Stimulated activated CD4-positive, alpha-beta T cell treated with anti-CD3 and anti-CD28 coated beads, Interleukin-12 subunit alpha, Interleukin-12 subunit beta, amount 100 ng/mL, for 48 hours (primary cell): ENCODE data around the gene C18orf32.
"Not testable (repeated sequence)": the region's sequence is repeated elsewhere in the genome, so short reads cannot be mapped to it uniquely, and the experiment has no call there.

Experiments used
- DNase-seq, 3 donors: peaks; one replicate each; pipeline ENCODE4 v3.0.0-alpha.2; 2020; ENCODE audit warnings: low read depth in 2 of 3, low spot score in 1 of 3

C18orf32 gene

DNA sequence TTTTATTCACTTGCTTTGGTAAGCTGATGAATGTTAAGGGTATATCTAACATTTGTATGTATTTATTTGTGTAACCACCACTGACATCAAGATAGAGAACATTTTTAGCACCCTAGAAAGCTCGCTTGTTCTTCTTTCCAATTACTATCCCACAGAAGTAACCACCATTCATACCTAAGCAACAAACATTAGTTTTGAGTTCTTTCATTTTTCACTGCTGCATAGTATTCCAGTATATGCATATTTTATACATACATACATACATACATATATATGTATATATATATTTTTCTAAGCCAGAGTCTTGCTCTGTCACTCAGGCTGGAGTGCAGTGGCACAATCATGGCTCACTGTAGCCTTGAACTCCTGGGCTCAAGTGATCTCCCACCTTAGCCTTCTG is 15.5 kb downstream of the C18orf32 start:
- no peak for DNase-seq

DNA sequence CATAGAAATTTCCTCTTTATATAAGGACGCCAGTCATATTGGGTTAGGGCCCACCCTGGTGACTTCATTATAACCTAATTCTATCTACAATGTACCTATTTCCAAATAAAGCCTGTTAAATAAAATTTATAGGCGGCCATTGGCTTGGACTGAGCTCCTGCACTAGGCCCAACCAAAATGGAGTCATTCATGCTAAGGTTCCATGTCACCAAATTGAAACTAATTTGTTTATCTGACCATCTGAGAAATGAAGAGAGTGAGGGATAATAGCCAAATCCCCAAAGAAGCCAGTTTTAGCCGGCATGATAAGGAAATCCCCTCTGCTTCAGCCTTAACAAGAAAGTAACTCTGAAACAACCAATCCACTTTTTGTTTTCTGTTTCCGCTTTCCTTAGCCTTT is 19.4 kb downstream of the C18orf32 start:
- no peak for DNase-seq

DNA sequence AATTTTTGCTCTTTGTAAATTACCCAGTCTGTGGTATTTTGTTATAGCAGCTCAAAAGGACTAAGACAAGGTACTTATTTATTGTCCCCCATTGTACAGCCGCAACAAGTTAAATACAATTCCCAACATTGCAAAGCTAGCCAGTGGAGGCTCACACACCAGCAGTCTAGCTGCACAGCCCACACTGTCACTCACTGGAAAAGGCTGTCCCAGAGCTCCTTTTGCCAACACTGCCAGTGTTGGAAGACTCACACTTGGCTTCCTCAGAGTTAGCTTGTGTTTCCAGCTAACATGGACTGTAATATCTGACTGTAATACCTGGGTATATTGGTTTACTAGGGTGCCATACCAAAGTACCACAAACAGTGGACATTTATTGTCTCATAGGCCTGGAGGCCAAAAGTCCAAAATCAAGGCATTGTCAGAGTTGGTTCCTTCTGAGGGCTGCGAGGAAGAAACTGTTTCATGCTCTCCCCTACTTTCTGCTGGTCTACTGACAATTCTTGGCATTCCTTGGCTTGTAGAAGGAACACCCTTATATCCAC is 19.9 kb downstream of the C18orf32 start:
- DNase-seq = no peak

DNA sequence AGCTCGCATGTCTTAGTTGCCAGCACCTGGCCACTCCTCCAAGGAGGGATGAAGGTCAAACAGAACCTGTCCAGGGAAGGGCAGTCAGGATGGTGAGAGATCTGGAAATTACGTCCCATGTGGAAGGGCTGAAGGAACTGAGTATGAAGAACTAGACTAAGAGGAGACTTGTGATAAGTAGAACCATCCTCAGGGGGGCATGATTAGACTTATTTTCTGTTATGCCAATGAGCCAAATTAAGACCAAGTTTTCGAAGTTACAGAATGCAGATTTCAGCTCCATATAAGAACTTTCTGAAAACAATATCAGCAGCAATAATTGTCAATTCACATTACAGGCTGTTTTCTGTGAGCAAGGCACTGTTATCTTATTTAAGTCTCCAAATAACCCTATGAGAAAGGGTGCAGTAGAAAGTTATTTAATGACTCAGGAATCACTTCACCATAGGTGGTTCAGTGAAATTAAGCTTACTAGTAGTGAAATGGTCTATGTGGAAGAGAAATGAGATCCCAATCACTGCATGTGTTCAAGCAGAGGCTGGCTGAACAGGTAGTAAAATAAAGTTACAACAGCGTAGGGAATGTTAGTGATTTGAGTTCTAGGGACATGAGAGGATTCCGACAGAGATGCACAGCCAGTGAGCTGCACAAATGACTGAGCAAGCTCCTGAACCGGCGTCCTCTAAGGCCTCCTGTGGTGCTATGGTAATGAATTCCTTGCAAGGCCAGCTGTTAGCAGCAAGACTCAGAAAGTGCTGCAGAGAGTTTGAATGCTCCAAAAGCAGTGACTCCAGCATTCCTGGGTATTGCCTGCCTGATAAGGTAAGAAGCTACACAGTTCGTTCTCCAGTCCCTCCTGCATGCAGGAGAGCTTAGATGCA is 22.1 kb downstream of the C18orf32 start:
- DNase-seq = no peak

DNA sequence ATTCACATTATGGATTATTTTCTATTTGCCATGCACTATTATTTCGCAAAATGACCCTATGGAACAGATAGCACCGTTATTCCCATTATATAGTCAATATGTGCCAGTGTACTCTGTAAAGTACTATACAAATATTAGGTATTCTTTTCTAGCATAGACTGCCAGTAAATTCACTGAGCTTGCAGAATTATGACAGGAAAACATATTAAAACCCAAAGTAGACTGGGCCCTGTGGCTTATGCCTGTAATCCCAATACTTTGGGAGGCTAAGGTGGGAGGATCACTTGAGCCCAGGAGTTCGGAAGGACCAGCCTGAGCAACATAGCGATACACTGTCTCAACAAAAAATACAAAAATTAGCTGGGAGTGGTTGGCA is 25.4 kb downstream of the C18orf32 start:
- DNase-seq = no peak

DNA sequence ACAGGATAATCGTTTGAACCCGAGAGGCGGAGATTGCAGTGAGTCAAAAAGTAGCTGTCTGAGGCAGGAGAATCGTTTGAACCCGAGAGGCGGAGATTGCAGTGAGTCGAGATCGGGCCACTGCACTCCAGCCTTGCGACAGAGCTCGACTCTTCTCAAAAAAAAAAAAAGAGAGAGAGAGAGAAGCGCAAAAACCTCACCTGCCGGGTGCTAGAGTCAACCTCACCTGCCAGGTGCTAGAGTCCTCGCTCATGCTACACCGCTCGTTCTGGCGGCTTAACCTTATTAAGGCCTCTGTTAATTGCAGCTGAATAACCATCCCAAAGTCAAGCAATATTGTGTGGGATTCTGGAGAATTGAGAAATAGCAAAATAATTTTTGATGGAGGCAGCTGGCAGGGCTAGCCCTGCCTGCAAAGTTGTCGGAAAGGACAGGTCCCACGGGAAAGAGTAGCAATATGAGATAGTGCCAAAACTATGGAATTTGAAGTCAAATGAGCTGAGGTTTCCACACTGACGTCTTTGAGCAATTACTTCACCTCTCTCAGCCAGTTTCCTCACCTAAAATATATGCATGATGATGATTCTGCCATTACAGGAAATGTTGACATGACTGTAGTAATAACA is 25.9 kb downstream of the C18orf32 start:
- DNase-seq = no peak

DNA sequence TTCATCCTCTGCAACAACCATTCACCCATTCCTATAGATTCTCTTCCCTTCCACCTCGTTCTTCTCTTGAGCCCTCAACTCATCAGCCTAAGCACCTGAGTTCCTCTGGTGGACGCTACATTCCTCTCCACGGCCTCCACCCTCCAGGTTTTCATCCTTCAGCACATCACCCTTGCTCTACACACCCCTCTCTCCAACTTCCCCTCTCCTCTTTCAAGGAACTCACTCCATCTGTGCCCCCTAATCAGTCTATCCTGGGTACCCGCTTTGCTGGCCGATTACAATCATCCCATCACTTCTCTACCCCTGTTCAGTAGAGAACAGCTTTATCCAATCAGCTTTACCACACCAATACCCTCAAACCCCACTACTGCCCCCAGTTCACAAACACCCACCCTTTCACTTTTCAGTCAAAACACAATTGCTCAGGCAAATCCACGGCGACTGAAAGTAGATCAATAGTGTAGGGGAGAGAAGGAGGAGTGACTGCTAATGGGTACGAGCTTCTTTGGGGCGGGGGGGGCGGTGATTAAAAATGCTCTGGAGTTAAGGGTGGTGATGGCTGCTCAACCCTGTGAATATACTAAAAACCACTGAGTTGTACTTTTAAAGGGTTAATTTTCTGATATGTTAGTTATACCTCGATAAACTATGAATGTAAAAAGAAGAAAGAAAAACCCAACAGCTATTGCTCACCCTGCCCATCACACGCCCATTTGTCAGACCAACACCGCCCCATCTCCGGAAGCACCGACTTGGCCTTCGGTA is 27.4 kb downstream of the C18orf32 start:
- peak in 2 of 3 donors; percentile 20 to 22 for DNase-seq

DNA sequence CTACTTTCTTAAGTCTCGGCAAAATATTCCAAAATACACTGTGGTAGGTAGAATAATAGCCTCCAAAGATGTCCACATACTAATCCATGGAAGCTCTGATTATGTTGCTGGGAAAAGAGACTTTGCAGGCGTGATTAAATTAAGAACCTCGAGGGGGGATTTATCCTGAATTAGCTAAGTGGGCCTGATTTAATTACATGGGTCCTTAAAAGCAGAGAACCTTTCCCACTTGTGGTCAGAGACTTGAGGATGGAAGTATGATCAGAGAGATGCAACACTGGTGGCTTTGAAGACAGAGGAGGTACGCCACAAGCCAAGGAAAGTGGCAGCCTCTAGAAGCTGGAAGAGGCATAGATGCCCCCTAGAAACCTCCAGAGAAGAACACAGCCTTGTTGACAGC is 29.4 kb downstream of the C18orf32 start:
- no peak for DNase-seq

DNA sequence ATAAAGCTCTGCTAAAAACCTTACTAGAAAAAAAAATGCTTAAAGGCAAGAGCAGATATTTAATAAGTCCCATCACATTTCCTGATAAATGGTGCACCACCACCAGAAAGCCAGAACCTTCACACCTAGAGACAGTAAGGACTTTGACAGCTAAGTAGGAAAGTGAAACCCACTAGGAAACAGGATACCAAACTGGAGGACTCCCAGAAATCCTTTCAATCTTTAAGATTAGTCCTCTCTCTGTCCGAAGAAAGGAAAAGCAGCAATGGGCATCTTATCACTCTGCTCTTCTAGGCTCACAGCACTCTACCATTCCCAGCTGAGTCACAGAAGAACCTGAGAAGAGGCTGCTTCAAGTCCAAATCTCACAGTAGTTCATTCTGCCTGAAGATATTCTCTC is 30.2 kb downstream of the C18orf32 start:
- DNase-seq = no peak

DNA sequence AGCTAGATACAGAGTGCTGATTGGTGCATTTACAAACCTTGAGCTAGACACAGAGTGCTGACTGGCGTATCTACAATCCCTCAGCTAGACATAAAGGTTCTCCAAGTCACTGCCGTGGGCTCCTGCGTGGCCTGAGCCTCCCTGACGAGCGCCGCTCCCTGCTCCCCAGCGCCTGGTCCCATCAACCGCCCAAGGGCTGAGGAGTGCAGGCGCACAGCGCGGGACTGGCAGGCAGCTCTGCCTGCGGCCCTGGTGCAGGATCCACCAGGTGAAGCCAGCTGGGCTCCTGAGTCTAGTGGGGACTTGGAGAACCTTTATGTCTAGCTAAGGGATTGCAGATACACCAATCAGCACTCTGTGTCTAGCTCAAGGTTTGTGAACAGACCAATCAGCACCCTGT is 34.5 kb downstream of the C18orf32 start:
- not testable (repeated sequence) for DNase-seq

DNA sequence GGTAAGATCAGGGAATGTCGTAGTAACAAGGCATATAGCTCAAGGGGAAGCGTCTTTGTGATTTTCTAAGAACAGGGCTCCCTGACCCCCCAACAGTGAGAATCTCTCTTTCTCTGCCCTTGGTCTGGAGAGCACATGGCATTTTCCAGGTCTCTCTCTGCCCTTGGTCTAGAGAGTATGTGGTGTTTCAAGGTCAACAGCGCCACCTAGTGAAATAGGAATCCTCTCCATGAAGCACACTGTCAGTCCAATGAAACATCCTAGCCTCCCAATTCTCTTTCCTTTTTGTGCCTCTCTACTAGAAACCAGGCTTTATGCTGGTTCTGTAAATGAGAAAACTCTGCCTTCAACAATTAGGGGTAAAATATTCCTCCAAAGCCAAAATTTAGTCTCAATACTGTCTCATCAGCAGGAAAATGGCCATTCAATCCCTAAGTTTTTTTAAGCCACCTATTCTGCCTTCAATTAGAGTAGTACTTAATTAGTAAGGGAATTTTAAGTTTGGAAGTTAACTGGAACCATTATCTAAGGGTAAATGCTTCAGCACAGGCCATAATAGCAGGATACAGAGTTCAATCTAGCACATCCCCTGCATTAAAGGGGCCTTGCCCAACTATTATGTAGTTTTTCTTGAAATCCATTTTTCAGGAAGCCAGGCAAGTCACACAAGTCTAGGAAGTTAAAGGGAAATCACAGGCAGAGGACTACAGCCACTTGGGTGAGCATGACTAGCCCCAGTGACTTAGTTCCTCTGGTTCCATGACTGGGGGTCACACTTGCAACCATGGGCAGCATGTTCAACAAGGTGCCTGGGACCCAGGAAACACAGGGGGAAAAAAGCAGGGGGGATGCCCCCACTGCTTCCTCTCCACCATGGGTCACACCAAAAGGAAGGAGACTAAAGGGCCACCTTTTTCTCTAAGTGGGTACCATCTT is 39.0 kb downstream of the C18orf32 start:
- peak in 2 of 3 donors; percentile 20 to 55 for DNase-seq

DNA sequence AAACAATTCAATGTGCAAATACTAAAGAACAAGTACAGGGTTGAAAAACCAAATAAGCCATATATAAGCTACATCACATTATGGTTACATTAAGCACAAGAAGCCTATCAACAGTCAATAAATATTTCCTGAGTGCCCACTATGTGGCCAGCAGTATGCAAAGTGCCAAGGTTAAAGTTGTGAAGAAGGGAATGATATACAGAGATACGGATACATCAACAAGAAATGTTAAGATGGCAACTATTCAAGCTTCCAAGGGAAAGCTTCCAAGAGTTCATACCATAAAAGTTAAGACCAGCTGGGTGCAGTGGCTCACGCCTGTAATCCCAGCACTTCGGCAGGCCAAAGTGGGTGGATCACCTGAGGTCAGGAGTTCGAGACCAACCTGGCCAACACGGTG is 40.6 kb downstream of the C18orf32 start:
- DNase-seq = no peak

DNA sequence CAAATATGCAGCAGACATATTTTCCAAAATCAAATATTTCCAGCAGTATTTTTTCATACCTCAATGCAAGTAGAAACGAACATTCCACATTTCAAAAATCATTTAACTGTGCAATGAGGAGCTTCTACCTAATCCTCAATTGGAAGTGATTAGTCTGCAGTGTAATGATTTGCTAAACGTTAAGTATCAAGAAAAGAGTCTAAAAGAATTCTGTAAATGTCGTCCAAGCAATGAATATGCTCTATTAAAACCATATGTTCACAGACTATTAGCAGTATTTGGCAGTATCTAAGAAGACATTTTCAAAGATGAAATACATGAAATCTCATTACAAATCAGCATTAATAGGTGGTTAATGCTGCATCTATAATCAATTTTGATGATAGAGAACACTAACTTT is 42.5 kb downstream of the C18orf32 start:
- no peak for DNase-seq

DNA sequence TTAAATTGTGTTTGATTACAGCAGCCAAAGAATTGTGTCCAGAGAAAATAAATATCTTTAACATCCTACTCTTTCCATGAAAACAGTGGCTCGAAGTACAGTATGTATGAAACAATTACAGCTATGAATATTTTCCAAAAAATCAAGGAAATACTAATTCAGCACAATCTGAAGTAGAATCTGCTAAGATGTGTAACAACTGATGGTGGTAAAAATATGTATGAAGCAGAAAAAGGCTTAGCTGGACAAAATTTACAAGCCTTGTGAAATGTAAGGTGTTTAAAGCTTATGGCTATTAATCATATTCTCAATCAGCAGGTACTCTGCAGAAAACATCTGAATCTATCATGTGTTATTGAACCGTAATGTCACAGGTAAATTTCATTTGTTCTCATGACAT is 43.2 kb downstream of the C18orf32 start:
- no peak for DNase-seq

DNA sequence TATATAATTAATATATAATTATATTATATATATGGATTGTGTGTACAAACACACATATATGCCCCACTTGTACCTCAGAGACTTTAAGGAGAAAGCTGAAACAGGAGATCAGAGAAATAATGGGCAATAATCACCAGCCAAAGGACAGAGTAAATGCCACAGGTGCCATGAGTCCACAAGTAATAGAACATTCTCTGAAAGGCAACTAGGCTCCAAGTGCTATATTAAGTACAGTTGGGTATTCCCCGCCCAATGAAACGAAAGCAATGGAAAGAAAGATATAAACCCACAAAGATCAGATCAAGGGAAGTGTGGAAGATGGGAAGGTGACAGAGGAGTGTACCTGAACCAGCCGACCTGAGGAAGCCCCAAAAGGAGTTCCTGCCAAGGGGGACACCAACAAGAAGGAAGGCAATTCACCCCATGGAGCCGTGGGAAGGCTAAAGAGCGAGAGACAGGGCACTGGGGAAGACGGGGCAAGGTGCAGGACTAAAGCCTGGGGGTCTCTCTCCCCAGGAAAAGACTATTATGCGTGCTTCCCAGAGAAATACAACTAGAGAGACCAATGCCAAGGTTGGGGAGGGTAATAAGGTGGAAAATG is 45.6 kb downstream of the C18orf32 start:
- DNase-seq = no peak

DNA sequence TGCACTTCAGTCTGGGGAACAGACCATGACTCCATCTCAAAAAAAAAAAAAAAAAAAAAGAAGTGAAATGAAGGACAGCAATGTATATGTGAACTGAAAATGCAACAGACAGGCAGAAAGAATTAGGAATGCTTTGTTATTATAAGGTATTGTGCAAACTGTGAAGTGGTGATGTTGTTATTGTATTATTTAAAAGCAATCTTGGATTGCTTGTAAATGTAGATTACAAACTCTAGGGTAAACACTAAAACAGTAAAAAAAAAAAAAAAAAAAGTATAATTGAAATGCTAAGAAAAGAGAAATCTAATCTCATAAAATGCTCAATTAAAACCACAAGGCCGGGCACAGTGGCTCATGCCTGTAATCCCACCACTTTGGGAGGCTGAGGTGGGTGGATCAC is 51.9 kb downstream of the C18orf32 start:
- DNase-seq = no peak

DNA sequence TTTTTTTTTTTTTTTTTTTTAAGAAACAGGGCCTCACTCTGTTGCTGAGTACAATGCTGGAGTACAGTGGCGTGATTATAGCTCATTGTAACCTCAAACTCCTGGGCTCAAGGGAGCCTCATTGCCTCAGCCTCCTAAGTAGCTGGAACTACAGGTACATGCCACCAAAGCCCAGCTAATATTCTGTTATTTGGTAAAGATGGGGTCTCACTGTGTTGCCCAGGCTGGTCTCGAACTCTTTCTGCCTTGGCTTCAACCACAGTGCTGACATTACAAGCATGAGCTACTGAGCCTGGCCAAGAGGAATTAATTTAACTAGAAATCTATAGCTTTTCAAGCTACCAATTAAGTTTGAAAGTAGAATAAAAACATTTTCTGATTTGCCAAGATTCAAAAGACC is 54.4 kb downstream of the C18orf32 start:
- no peak for DNase-seq

DNA sequence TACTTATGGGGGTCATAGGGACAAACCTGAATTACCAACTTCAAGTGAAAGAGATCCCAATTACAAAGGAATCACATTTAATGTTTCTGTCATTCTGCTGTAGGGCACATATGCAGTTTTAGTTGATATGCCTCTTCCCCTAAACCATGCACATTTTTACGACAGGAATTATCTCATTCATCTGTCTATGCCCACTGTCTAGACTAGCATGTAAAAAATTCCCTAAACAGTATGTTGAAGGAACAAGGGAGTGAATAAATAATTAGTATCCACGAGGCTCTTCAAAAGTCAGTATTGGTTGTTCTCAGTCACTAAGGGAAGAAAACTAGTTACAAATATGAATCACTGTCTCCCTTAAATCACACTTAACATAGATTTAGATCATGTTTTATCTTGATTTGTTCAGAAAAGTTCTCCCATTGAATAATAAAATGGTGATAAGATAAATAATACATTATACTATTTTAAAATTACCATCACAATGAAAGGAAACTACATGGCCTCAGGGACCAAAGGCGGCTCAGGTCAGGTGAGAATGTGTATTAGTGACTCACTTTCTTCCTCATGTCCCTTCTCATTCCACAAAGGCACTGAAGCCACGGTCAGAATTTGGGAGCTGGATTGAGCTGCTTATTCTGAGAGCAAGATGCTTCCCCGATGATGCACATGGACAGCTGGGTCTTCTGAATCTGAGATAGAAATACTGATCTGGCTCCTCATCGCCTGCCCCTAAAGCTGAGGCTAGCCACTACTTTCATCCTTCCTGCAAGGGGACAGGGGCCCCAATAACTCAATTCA is 55.7 kb downstream of the C18orf32 start:
- no peak for DNase-seq
